Esophagus squamous epithelium (tissue), 4 donors: Measurements from ENCODE around the gene ITCH.

Source experiments
- CTCF ChIP-seq, 6 experiments: fragments of 450-650 bp in 4 of 6; fragments of 200-600 bp in 2 of 6; sonication (generic) in 2 of 6; IDR thresholded peaks; one replicate each; pipeline ENCODE4 v1.5.1; 2016 to 2019; ENCODE audit warnings: antibody characterized with exemption in 6 of 6, mild to moderate bottlenecking in 4 of 6, moderate library complexity in 4 of 6
- POLR2A ChIP-seq, 4 donors: fragments of 450-650 bp; IDR thresholded peaks; one replicate each; pipeline ENCODE4 v1.6.1; 2017; ENCODE audit warnings: antibody characterized with exemption in 4 of 4, mild to moderate bottlenecking in 4 of 4, moderate library complexity in 3 of 4

GRCh38 chr20:34461779-34462087 lies 98.7 kb downstream of the ITCH start:
- no peak for TF ChIP-seq CTCF (IDR thresholded peaks at IDR 0.05)
- TF ChIP-seq POLR2A (IDR thresholded peaks at IDR 0.05) = no peak
